GM19324 (cell line): Measurements from ENCODE around the gene GPN3.
A peak's percentile ranks its signal among the peaks of the same experiment; 100 is the strongest.
"Not testable (repeated sequence)": the region's sequence is repeated elsewhere in the genome, so short reads cannot be mapped to it uniquely, and the experiment has no call there.

Experiments used
- ATAC-seq: cut with Tn5 transposase; IDR thresholded peaks from one replicate; pipeline ENCODE4 v1.9.1; 2021; ENCODE audit warnings: mild to moderate bottlenecking, moderate library complexity; ENCODE audit not compliant: unreplicated experiment, low FRiP score

GPN3 gene

GRCh38 chr12:110449799-110450497, 18.1 kb downstream of the GPN3 start, which contains the start of gene ARPC3:
Gene ARPC3, minus strand, starts transcription at chr12:110450337. Its CDS starts 77 bp downstream, at chr12:110450260.
- ATAC-seq: peak; percentile 93

DNA sequence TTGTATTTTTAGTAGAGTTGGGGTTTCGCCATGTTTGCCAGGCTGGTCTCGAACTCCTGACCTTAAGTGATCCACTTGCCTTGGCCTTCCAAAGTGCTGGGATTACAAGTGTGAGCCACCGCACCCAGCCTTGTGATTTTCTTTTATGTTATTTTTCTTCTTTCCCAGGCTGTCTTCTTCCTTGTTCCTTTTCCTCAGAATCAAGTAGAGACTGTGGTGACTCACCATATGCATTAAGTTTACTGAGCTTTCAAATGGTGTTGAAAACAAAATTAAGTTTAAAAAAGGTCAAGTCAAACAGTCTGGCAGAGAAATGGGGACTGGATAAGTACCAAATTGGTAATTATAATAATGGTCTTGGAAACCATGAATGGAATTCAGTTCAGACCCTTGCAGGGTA, 23.6 kb downstream of the GPN3 start:
- no peak for ATAC-seq

DNA sequence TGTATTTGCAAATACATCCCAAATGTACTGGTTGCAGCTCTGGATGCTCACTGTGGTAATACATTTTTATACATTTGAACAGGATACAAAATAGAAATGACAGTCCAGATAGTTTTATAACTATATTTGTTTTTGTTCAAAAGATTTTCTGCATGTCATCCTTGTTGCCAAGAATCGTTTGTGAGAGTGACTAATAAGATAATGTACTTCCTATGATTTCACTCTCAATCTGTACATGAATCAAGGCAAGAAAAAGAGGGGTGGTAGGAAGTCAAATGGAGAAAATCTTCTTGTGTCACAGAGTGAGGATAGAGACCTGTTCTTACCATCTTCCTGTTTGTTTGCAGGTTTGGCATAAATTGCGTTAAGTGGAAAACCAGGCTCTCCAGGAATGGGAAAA, 31.8 kb downstream of the GPN3 start:
- ATAC-seq: no peak

DNA sequence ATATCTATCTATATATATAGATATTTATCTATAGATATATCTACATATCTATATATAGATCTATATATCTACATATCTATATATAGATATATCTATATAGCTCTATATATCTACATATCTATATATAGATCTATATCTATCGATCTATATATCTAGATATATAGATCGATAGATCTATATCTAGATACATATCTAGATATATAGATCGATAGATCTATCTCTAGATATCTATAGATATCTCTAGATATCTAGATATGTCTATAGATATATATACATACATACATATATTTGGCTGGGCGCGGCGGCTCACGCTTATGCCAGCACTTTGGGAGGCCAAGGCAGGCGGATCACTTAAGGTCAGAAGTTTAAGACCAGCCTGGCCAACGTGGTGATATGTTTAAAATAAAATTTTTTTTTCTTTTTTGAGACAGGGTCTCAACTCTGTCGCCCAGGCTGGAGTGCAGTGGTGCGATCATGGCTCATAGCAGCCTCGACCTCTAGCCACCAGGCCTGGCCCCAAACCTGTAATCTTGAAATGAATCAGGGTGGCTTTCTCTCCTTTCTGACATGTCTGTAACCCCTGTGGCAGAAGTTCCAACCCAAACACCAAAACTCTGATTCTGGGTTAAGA, 36.0 kb downstream of the GPN3 start:
- no peak for ATAC-seq

- ATAC-seq: not testable (repeated sequence)
Measured at GRCh38 chr12:110429676-110430075, 38.4 kb downstream of the GPN3 start.

GRCh38 chr12:110426406-110426805, 41.7 kb downstream of the GPN3 start:
- no peak for ATAC-seq

DNA sequence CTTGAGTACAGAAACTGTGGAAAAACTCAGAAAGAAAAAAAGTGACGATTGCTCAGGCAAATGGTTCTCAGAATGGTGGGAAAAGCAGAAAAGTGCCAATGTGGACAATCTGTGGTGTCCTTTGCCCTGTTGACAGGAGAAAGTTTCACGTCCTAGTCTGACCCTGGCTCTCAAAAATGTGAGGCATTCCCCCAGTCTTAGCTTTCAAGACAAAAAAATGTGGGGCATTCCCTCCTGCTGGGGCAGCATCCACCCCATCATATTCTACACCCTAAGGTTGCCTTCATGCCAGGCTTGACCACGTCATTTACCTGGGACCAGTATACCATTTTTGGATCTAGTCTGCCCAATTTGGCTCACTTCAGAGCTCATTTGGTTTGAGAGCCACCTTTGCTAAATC, 43.8 kb downstream of the GPN3 start:
- ATAC-seq: no peak

DNA sequence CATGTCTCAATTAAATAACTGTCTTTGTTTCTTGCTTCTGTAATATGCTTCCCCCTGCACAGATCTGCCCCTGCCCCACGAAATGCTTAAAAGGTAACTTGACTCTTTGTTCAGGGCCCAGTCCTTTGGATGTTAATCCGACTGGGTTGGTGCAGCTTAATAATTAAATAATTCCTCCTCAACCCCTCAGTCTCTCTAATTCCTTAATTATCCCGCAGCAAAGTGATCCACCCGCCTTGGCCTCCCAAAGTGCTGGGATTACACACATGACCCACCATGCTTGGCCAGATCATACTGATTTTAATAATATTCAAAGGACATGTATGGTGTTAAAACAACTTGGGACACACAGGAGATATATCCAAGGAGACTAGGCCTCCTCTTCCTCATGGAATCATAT, 46.4 kb downstream of the GPN3 start:
- no peak for ATAC-seq

DNA sequence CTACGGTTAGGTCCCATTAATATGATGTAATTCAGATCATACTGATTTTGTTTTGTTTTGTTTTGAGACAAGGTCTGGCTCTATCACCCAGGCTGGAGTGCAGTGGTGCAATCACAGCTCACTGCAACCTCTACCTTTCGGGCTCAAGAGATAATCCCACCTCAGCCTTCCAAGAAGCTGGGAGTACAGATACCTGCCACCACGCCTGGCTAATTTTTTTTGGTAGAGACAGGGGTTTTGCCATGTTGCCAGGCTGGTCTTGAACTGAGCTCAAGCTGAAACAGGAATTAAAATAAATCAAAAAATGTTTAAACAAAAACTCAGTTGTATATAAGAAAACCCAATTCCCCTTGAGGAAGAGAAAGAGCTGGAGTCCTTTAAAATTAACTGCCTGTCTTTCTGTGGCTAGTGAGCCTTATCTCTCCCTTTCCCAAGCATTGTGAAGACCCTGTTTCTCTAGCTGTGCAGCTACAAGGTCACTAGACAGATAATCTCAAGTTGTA, 46.8 kb downstream of the GPN3 start:
- ATAC-seq: no peak

GRCh38 chr12:110420644-110421043, 47.4 kb downstream of the GPN3 start:
- not testable (repeated sequence) for ATAC-seq

- ATAC-seq: not testable (repeated sequence)
Measured at GRCh38 chr12:110417113-110417512, 50.9 kb downstream of the GPN3 start.

GRCh38 chr12:110410086-110410485, 58.0 kb downstream of the GPN3 start:
- ATAC-seq: not testable (repeated sequence)

- ATAC-seq: not testable (repeated sequence)
Measured at GRCh38 chr12:110405126-110405662, 62.9 kb downstream of the GPN3 start.

GRCh38 chr12:110403976-110404682, 63.9 kb downstream of the GPN3 start:
- ATAC-seq: peak; percentile 61

DNA sequence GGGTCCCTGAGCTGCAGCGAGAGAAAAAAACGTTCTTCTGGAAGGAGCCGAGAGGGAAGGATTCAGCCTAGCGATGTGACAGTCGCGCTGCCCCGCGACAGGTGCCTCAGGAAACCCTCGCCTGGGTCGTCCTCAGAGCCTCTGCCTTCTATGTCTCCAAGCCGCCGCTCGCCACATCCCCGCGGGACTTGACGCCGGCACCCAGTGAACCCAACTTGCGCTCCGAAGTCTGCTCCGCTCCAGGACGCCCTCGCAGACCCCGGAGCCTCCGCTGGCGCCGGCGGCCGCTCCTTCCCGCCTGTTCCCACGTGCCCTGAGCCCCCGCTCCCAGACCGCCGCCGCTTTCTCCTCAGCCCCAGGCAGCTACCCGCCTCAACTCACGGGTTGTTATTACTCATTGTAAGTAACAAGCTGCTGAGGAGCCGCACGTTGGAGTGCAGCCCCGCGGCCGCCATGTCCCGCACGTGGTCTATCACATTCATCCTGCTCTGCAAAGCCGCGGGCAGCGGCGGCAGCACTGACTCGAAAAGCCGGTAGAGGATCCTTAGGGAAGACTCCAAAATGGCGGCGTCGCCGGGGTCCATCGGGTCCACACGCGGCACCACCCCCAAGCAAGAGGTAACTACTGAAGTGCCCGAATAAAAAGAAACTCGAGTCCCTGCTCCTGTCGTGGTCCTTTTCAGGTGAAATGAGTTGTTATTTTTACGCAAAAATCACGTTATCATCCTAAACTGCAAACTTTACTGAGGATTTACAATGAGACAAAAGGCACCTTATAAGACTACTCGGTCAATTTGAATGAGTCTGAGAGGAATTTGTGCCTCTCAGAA, 64.7 kb downstream of the GPN3 start, which contains the start of gene ANAPC7:
Gene ANAPC7 (minus strand): TSS at position 563 of the 830 bp plus-strand sequence. CDS start 81 bp downstream, at position 482.
- ATAC-seq: peak; percentile 84
